Epithelial cell of esophagus (primary cell): Measurements from ENCODE around the gene TSPAN9.
A peak's percentile ranks its signal among the peaks of the same experiment; 100 is the strongest.

ENCODE experiments used
- DNase-seq: peaks from one replicate; pipeline ENCODE4 v3.0.0; 2010; ENCODE audit warnings: low read depth
- H3K4me3 ChIP-seq: 2 replicates; pipeline ENCODE4 v1.5.1; 2011; ENCODE audit warnings: mild to moderate bottlenecking, low read length, control low read depth
- TF ChIP-seq, protein P1 (sequence below): IDR thresholded peaks from 2 replicates; pipeline ENCODE4 v1.5.1; 2011; ENCODE audit warnings: low read depth, mild to moderate bottlenecking, low read length, control low read depth, inconsistent platforms; ENCODE audit not compliant: insufficient read depth; ENCODE audit errors: missing control alignments

The TSPAN9 gene

DNA sequence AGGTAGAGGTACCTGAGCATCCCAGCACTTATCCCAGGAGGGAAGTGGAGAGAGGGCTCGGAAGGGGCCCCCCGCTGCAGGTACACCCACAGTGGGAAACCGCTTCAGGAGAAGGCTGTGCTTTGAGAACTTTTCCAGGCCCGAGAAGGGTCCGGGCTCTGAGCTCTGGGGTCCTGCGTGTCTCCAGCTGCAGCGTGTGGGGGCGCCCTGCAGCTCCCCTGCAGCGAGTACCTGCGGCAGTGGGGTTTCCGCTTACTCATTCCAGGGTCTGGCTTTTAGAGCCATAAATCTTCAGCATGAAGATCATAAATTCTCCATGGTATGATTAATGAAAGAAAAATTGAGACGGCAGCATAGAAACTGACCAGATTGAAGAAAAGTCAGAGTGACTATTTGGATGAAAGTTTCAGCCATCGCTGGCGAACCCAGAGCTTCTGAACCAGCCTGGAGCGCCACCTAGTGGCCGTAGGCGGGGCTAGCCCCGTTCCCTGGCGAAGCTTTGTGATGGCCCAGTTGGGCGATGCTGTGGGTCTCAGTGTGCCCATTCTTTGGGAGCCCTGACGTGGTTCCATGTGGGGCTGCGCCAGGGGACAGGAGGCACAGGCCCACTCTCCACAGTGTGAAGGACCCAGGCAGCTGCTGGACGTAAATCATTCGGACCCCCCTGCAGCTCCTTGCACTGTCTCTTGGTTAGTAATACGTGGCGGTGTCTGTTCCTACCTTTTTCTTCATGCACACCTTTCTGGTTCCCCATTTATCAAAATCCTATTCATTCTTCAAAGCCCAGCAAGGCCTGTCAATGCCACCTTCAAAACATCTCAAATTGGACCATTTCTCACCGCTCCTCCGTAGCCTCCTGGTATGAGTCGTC, 198.2 kb downstream of the TSPAN9 start:
- peak; percentile 63 for DNase-seq
- TF ChIP-seq, protein P1, sequence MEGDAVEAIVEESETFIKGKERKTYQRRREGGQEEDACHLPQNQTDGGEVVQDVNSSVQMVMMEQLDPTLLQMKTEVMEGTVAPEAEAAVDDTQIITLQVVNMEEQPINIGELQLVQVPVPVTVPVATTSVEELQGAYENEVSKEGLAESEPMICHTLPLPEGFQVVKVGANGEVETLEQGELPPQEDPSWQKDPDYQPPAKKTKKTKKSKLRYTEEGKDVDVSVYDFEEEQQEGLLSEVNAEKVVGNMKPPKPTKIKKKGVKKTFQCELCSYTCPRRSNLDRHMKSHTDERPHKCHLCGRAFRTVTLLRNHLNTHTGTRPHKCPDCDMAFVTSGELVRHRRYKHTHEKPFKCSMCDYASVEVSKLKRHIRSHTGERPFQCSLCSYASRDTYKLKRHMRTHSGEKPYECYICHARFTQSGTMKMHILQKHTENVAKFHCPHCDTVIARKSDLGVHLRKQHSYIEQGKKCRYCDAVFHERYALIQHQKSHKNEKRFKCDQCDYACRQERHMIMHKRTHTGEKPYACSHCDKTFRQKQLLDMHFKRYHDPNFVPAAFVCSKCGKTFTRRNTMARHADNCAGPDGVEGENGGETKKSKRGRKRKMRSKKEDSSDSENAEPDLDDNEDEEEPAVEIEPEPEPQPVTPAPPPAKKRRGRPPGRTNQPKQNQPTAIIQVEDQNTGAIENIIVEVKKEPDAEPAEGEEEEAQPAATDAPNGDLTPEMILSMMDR, result peak; percentile 94

DNA sequence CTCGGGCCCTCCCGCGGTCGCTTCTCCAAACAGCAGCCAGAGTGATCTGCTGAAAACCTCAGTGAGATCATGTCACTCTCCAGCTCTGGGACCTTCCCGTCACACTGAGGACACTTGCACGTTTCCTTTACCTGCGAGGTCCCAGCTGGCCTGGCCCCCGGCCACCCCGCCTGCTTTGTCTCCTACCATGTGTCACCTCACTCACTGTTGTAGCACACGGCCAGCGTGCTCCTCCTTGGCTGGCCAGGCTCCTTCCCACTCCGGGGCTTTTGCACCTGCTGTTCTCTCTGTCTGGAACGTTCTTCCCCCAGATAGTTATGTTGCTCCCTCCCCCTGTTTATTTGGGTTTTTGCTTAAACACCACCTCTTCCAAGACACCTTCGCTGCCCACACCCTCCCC, 199.0 kb downstream of the TSPAN9 start:
- DNase-seq, result no peak
- H3K4me3 ChIP-seq, result no peak overlapping the region
- TF ChIP-seq, protein P1, result no peak

More for the DNA sequence above, 198.2 kb downstream of the TSPAN9 start:
- H3K4me3 ChIP-seq, result no peak overlapping the region

DNA sequence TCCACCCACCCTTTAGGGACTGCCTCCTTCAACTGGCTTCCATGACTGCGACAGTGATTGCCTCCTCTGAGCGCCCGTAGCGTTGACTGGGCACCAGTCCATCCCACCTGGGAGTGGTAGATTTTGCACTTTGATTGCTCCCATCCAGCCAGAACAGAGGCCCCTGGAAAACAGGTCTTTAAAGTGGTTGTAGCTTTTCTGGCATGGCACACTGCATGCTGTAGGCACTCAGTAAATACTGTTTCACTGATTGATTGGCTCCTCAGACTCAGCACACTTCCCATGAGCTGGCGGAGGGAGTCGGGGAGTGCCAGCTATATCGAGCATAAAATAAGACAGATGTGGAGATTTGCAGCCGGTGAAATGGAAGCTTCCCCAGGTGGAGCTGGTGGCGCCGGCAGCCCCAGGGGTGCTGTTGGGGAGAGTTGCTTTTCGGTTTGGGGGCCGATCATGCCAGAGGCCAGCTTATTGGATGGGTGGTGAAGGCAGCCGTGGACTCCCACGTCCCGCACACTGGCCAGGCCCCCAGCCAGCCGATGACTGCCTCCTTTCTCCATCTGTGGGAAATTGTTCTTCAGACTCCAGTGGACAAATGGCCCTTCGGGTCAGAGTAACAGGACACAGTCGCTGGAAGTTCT, 200.2 kb downstream of the TSPAN9 start:
- TF ChIP-seq, protein P1, result no peak
- no peak for DNase-seq
- no peak overlapping the region for H3K4me3 ChIP-seq

DNA sequence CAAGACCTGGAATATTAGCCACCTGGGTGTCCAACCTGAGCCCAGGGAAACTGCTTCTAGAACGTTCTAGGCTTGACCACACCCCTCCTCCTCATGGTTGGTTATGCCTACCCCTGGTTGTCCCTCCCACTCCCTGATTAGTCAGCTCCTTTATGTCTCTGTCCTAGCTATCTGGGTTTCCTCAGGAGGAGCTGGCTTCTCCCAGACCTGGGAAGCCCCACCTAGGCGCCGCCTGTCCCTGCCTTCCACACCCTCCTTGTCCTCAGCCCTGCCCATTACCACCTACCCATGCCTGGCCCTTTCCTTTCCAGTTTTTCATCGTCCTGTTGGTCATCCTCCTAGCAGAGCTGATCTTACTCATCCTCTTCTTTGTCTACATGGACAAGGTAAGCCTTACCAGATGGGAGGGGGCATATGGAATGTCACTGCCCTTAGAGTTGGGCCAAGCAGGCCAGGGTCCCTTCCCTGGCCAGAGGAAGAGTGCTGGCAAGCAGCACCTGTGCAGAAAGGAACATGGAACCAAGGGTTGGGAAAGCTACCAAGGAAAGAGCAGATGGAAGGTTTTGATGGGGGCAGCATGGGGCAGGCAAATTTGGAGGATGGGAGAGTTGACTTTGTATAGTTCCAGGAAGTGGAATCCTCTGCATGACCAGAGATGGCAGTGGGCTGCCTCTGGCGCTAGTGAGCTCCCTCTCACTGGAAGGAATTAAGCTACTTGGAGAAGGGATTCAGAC, 201.7 kb downstream of the TSPAN9 start:
- DNase-seq, result peak; percentile 46
- TF ChIP-seq, protein P1, result no peak
- no peak overlapping the region for H3K4me3 ChIP-seq

DNA sequence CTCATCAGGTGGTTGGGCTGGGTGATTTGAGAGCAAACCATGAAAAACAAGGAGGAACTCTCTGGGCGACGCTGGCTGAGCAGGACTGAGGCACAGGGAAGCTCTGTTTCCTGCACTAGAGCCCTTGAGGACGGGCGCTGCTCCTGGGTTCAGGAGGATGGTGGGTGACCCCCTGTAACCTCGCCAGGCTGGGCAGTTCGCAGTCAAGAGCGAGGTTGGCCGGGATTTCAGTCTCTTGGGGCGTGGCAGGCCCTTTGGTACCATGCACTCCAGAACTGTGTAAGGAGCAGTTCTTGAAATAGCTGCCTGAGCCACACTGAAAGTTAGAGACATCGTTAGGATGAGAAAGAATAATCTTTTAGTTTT, 202.2 kb downstream of the TSPAN9 start:
- DNase-seq, result no peak
- no peak overlapping the region for H3K4me3 ChIP-seq
- TF ChIP-seq, protein P1, result no peak

DNA sequence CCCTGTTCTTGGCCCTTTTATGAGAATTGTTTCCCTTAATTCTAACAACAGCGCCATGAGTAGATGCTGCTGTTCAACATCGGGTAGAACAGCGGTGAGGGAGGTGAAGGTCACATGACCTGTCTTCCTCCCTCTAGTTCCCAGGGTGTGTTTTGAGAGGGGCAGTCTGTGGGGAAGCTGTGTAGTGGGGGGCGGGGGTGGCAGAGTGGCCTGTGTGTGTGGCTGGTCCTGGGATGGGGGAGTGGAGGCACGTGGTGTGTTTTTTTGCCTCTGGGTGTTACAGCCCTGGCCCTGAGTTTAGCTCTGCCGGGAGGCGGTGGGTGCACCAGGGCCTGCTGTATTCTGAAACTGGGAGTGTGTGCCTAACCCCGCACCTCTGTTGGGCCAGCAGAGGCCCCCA, 202.7 kb downstream of the TSPAN9 start:
- TF ChIP-seq, protein P1, result no peak
- no peak overlapping the region for H3K4me3 ChIP-seq
- DNase-seq, result no peak
